ENCODE results near the gene FAM149A. TPM values are rescaled to one million over a fixed set of nuclear protein-coding genes. Genes with fewer than 3 reads are reported as not detected.

FAM149A gene
- total and polyA plus RNA-seq, 4 donors, result 12.0 to 27.1 (median 15.0) TPM

DNA sequence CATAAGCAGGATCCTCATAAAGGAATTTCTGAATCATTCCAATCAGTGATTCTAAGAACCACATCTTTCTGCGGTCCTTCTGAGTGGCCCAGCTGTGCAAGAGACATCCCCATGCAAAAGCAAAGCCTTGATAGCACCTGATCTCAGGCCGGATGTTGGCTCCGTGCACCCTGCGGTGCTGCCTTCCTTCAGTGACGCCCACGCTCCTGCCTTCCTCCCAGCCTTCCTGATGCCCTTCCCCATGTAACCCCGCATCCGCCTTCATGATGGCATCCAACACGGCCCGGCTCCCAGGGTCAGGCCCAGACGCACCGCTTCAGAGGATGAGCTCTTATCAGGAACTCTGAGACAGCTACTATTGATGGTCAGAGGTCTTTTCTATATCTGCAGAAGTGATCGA is 66.5 kb downstream of the FAM149A start:
- WGBS, result 85% methylated on average over 13 of the region's 13 CpGs
- no peak overlapping the region for H3K27ac ChIP-seq (ENCODE audit: low read depth in 1 of 2, low read length in 2 of 2)
- no peaks in the 10 kb centered on the region for H3K9me3 ChIP-seq (ENCODE audit: control insufficient read depth in 4 of 4, low read length in 3 of 4)
- H3K27me3 ChIP-seq (ENCODE audit: control insufficient read depth in 4 of 4, insufficient read depth in 4 of 4, low read length in 3 of 4), result no peaks in the 10 kb centered on the region
- H3K9ac ChIP-seq (ENCODE audit: low read depth in 1 of 2, low read length in 2 of 2), result no peak overlapping the region
- H3K36me3 ChIP-seq (ENCODE audit: control insufficient read depth in 4 of 4, insufficient read depth in 3 of 4, low read depth in 1 of 4, low read length in 3 of 4), result no peaks in the 10 kb centered on the region
- H3K4me3 ChIP-seq (ENCODE audit: low read depth in 1 of 3, low read length in 3 of 3), result no peak overlapping the region
- no peak for DNase-seq (ENCODE audit: low spot score)
- H3K4me1 ChIP-seq (ENCODE audit: control insufficient read depth in 4 of 4, insufficient read depth in 4 of 4, low read length in 3 of 4), result peaks cover 7 to 37% (median 26%) of the 10 kb centered on the region in 4 donors
- TF ChIP-seq GABPA (IDR thresholded peaks at IDR 0.05 in 1 of 2, conservative IDR thresholded peaks at IDR 0.05 in 1 of 2), result no peak

DNA sequence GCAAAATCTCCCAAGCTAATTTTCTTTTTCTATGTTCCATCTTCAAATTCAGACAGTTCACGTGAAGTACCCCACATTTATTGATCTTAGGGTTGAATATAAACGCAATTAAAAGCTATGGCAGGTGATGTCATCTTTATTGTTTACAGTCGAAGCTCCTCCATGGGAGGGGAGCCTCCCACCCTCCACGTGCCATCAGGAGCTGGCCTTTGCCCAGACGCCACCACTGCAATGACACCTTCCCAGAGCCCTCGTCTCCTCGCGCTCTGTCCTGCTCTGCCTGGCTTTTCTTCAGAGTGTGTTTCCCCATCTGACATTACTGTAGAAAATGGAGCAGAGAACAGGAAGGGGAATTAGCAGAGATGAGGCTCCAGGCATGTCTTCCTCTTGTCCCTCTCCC is 68.0 kb downstream of the FAM149A start:
- no peak overlapping the region for H3K27ac ChIP-seq (ENCODE audit: low read depth in 1 of 2, low read length in 2 of 2)
- no peak overlapping the region for H3K9ac ChIP-seq (ENCODE audit: low read depth in 1 of 2, low read length in 2 of 2)
- H3K4me3 ChIP-seq (ENCODE audit: low read depth in 1 of 3, low read length in 3 of 3), result no peak overlapping the region
- no peaks in the 10 kb centered on the region for H3K36me3 ChIP-seq (ENCODE audit: control insufficient read depth in 4 of 4, insufficient read depth in 3 of 4, low read depth in 1 of 4, low read length in 3 of 4)
- TF ChIP-seq, protein P1, sequence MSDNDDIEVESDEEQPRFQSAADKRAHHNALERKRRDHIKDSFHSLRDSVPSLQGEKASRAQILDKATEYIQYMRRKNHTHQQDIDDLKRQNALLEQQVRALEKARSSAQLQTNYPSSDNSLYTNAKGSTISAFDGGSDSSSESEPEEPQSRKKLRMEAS (IDR thresholded peaks at IDR 0.05), result no peak
- TF ChIP-seq NR2F2 (IDR thresholded peaks at IDR 0.05) (no peak), GABPA (IDR thresholded peaks at IDR 0.05 in 1 of 2, conservative IDR thresholded peaks at IDR 0.05 in 1 of 2) (no peak), HNF4A (conservative IDR thresholded peaks at IDR 0.05) (peak in 1 of 2 donors; percentile 36)
- peaks cover 7 to 23% (median 18%) of the 10 kb centered on the region in 4 donors for H3K4me1 ChIP-seq (ENCODE audit: control insufficient read depth in 4 of 4, insufficient read depth in 4 of 4, low read length in 3 of 4)
- H3K9me3 ChIP-seq (ENCODE audit: control insufficient read depth in 4 of 4, low read length in 3 of 4), result no peaks in the 10 kb centered on the region
- WGBS, result 10% methylated on average over 2 of the region's 8 CpGs
- no peaks in the 10 kb centered on the region for H3K27me3 ChIP-seq (ENCODE audit: control insufficient read depth in 4 of 4, insufficient read depth in 4 of 4, low read length in 3 of 4)
- DNase-seq (ENCODE audit: low spot score), result no peak

DNA sequence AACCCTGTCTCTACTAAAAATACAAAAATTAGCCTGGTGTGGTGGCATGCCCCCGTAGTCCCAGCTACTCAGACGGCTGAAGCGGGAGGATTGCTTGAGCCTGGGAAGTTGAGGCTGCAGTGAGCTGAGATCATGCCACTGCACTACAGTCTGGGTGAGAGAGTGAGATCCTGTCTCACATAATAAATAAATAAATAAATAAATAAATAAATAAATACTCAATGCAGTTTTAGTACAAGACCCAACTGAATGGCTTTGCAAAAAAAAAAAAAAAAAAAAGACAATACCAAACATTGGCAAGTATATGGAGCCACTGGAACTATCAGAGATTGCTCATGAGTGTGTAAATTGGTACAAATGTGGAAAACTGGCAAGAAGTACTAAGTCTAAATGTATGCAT is 83.6 kb downstream of the FAM149A start:
- no peak for DNase-seq (ENCODE audit: low spot score)
- peaks cover 3 to 21% (median 16%) of the 10 kb centered on the region in 4 donors for H3K4me1 ChIP-seq (ENCODE audit: control insufficient read depth in 4 of 4, insufficient read depth in 4 of 4, low read length in 3 of 4)
- H3K36me3 ChIP-seq (ENCODE audit: control insufficient read depth in 4 of 4, insufficient read depth in 3 of 4, low read depth in 1 of 4, low read length in 3 of 4), result no peaks in the 10 kb centered on the region
- no peak overlapping the region for H3K4me3 ChIP-seq (ENCODE audit: low read depth in 1 of 3, low read length in 3 of 3)
- H3K9ac ChIP-seq (ENCODE audit: low read depth in 1 of 2, low read length in 2 of 2), result no peak overlapping the region
- no peak overlapping the region for H3K27ac ChIP-seq (ENCODE audit: low read depth in 1 of 2, low read length in 2 of 2)
- WGBS, result 70% methylated on average over 3 of the region's 3 CpGs
- TF ChIP-seq ATF3 (IDR thresholded peaks at IDR 0.05), result no peak
- TF ChIP-seq, protein P2, sequence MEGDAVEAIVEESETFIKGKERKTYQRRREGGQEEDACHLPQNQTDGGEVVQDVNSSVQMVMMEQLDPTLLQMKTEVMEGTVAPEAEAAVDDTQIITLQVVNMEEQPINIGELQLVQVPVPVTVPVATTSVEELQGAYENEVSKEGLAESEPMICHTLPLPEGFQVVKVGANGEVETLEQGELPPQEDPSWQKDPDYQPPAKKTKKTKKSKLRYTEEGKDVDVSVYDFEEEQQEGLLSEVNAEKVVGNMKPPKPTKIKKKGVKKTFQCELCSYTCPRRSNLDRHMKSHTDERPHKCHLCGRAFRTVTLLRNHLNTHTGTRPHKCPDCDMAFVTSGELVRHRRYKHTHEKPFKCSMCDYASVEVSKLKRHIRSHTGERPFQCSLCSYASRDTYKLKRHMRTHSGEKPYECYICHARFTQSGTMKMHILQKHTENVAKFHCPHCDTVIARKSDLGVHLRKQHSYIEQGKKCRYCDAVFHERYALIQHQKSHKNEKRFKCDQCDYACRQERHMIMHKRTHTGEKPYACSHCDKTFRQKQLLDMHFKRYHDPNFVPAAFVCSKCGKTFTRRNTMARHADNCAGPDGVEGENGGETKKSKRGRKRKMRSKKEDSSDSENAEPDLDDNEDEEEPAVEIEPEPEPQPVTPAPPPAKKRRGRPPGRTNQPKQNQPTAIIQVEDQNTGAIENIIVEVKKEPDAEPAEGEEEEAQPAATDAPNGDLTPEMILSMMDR (IDR thresholded peaks at IDR 0.05; ENCODE audit: low read depth, low read length, missing input control), result no peak
- TF ChIP-seq HNF4A (conservative IDR thresholded peaks at IDR 0.05), result no peak
- TF ChIP-seq HNF4G (IDR thresholded peaks at IDR 0.05), result no peak
- TF ChIP-seq, protein P1 (IDR thresholded peaks at IDR 0.05), result no peak
- TF ChIP-seq FOXA1 (IDR thresholded peaks at IDR 0.05), result no peak
- TF ChIP-seq RXRA (IDR thresholded peaks at IDR 0.05), result no peak
- TF ChIP-seq YY1 (IDR thresholded peaks at IDR 0.05), result no peak
- TF ChIP-seq REST (IDR thresholded peaks at IDR 0.05), result no peak
- TF ChIP-seq, protein P3, sequence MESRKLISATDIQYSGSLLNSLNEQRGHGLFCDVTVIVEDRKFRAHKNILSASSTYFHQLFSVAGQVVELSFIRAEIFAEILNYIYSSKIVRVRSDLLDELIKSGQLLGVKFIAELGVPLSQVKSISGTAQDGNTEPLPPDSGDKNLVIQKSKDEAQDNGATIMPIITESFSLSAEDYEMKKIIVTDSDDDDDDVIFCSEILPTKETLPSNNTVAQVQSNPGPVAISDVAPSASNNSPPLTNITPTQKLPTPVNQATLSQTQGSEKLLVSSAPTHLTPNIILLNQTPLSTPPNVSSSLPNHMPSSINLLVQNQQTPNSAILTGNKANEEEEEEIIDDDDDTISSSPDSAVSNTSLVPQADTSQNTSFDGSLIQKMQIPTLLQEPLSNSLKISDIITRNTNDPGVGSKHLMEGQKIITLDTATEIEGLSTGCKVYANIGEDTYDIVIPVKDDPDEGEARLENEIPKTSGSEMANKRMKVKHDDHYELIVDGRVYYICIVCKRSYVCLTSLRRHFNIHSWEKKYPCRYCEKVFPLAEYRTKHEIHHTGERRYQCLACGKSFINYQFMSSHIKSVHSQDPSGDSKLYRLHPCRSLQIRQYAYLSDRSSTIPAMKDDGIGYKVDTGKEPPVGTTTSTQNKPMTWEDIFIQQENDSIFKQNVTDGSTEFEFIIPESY (IDR thresholded peaks at IDR 0.05), result no peak
- TF ChIP-seq RAD21 (IDR thresholded peaks at IDR 0.05), result no peak
- TF ChIP-seq GABPA (IDR thresholded peaks at IDR 0.05 in 1 of 2, conservative IDR thresholded peaks at IDR 0.05 in 1 of 2), result no peak
- TF ChIP-seq SP1 (IDR thresholded peaks at IDR 0.05), result no peak
- TF ChIP-seq TAF1 (conservative IDR thresholded peaks at IDR 0.05), result no peak
- no peak for TF ChIP-seq NR2F2 (IDR thresholded peaks at IDR 0.05)
- no peak for TF ChIP-seq FOXA2 (IDR thresholded peaks at IDR 0.05)
- TF ChIP-seq JUND (IDR thresholded peaks at IDR 0.05), result no peak
- TF ChIP-seq EGR1 (IDR thresholded peaks at IDR 0.05; ENCODE audit: low read depth in 2 of 2), result no peak
- no peaks in the 10 kb centered on the region for H3K27me3 ChIP-seq (ENCODE audit: control insufficient read depth in 4 of 4, insufficient read depth in 4 of 4, low read length in 3 of 4)
- no peaks in the 10 kb centered on the region for H3K9me3 ChIP-seq (ENCODE audit: control insufficient read depth in 4 of 4, low read length in 3 of 4)

All from liver (tissue), 9 donors.